EH (cell line): ENCODE data around the gene EID1.
"Not testable (repeated sequence)": the region's sequence is repeated elsewhere in the genome, so short reads cannot be mapped to it uniquely, and the experiment has no call there.

ENCODE experiments used
- DNase-seq: peaks from one replicate; pipeline ENCODE4 v3.0.0-alpha.2; 2015; ENCODE audit warnings: low read depth

The EID1 gene

DNA sequence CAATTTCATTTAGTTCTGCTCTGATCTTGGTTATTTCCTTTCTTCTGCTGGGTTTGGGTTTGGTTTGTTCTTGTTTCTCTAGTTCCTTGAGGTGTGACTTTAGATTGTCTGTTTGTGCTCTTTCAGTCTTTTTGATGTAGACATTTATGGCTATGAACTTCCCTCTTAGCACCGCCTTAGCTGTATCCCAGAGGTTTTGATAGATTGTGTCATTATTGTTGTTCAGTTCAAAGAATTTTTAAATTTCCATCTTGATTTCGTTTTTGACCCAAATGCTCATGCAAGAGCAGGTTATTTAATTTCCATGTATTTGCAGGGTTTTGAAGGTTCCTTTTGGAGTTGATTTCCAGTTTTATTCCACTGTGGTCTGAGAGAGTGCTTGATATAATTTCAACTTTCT, 32.6 kb downstream of the EID1 start:
- not testable (repeated sequence) for DNase-seq

DNA sequence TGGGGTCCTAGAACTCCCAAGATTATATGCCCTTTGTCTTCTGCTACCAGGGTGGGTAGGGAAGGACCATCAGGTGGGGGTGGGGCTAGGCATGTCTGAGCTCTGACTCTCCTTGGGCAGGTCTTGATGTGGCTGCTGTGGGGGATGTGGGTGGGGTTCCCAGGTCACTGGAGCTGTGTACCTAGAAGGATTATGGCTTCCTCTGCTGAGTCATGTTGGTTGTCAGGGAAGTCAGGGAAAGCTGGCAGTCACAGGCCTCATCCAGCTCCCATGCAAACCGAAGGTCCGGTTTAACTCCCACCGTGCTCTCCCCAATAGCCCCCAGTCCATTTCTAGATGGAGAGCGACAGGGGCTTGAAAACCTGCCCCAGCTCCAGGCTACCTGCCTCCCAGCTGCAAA, 35.2 kb downstream of the EID1 start:
- no peak for DNase-seq

DNA sequence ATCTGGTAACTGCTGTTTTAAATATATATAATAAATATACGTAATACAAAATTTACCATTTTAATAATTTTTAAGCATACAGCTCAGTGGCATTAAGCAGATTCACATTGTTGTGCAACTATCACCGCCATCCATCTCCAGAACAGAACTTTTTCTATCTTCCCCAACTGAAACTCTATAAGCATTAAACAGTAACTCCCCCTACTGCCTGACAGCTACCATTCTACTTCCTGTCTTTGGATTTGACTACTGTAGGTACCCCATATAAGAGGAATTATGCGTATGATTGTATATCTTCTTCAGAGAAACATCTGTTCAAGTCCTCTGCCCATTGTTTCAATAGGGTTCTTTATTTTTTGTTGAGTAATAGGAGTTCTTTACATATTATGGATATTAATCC, 36.8 kb downstream of the EID1 start:
- no peak for DNase-seq

DNA sequence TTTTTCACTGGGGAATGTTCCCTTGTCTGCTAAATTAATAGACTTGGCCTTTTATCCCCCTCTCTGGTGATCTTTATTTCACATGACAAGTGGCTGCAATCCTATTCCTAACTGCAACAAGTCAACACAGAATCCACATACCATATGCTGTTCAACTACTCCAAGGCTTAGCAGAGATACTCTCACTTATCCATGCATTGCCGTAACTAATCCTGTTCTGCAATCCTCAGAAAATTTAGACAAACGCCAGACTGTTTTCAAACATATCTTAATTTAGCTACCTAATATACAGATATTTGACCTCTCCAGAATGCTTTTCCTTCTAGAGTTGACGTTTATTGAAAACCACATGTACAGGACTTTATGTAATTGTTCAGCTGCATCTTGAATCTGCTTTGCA, 37.9 kb downstream of the EID1 start:
- no peak for DNase-seq

DNA sequence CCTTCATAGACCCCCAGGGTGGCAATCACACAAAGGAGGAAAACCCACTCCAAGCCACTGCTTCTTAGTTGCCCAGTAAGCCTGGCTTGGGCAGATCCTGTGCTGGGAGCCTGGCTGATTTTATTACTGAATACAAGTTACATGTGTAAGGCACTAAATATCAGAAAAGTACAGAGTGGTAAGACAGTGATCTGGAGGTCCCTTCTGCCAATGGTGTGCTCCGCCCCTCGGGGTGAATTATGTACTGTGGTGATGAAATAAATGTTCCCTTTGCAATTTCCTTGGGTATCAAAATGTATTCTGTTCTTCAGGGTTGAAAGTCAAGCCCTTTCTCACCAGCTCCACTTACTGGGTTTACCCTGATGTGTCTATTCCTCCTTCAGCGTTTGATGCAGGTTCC, 38.8 kb downstream of the EID1 start:
- DNase-seq, result no peak

DNA sequence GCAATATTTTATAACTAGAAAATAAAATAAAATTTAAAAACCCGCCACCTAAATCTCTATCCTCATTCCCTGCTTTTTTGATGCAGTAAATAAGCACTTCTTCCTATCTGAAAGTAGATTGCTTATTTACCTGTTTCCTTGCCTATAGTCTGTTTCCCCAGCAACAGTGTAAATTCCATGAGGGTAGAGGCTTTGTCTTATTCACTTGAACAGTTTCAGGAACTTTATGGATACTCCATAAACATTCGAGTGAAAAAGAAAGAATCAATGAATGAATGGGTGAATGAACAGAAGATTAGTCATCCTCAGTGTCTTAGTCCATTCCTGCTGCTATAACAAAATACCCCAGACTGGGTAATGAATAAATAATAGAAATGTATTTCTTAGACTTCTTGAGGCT, 44.1 kb downstream of the EID1 start:
- DNase-seq, result no peak

DNA sequence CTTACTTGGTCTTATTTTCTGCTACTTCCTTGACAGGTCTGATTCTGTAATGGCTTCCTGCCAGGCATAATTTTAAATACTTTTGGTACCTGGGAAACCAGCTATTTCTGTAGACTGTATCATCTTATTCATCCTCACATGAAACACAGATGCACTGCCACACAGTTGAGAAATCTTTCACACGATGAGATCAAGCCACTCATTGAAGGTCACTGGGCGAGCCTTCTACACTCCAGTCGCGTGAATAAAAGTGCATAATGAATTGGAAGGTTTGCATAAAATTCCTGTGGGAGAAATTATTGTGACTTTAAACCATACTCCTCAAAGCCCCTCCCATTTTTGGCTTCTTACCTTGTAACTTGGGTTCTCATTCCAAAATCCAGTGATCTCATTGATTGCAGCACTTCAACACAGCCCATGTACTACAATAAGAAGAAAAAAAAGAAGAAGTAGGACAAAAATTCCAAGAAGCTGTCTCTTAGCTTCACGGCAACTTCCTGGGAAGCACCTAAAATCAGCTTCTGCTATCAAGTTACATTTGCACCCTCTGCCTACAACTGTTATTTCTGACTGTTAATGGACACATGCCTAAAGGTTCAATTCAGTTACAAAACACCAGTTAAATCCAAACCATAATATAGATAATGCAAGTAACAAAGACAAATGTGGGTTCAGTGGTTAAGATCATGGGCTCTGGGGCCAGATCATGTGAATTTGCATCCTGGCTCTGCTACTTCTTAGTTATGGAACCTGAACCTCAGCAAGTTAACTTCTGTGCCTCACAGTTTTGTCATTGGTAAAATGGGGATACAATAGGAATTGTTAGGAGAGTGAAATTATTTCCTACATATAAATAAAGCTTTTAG, 46.8 kb downstream of the EID1 start:
- DNase-seq, result peak; percentile 12

DNA sequence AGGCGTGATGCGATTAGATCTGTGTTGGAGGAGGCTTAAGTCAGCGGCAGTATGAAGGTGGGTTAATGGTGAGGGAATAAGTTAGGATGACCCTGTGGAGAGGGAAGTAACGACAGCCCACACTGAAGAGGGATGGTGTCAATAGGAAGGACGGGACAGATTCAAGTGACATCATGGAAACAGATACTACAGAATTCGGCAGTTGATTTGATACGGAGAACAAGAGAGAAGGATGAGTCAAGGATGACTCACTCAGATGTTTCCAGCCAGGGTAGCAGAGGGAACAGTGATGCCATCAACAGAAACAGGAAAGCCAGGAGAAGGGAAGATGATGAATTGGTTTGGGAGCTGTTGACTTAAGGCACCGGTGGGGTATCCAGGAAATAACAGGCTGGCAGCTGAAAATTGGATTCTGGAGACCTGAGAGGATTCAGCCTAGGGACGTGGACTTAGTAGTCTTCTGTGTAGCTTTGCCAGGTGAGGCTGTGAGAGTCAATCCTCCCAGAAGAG, 47.8 kb downstream of the EID1 start:
- DNase-seq, result peak; percentile 95

DNA sequence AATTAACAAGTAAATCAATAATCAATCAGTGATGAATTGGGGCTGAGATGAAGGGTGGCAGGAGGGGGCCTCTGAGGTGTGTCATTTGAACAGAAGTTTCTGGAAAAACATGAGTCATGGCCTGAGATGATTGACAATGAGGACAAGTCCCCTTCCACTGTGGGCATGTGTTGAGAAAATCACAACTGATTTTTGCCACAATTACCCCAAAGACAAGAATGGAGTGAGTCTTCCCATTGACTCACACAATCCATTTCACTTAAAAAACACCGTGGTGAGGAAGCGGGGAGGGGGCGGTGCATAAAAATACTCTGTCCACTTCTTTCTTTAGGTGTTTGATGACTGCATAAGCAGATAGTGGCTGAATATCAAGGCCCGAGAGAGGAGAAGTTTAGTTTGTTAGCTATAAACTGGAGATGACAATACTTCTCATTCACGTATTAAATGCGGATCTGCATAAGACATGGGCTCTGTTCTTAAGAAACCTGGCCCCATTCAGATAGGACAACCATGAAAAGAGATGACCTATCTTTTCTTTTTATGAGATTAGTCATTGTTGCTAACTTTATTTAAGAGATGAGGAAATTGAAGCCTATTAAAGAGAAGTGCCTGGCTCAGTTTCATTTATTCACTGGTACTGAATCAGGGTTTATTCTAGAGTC, 51.1 kb downstream of the EID1 start:
- peak; percentile 69 for DNase-seq

DNA sequence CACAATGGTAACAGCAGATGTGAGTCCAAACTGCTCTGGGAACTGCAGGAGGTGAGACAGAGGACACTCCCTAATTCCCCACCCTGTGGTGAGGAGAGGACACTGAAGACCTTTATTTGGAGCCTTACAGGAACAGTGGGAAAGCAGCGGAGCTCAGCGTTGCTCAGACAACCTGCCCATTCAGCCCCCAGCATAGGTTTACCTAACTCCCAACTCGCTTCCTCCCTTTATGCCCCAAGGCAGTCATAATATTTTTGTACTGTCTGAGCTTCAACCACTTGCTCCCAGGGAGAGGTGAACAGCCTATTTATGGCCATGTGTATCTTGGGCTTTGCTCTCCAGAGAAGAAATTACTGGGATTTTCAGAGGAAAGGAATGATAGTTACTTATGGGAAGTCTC, 51.7 kb downstream of the EID1 start:
- peak; percentile 87 for DNase-seq
